HFF-Myc (cell line): ENCODE measurements around the gene CNIH3.

Experiments
- DNase-seq: peaks from one replicate; pipeline ENCODE4 v3.0.0-alpha.2; 2011; ENCODE audit warnings: low read depth; ENCODE audit errors: extremely low read depth
- H3K4me3 ChIP-seq: replicated peaks from 2 replicates; pipeline ENCODE4 v1.5.1; 2011; ENCODE audit warnings: low read depth, mild to moderate bottlenecking, control low read depth, low read length
- CTCF ChIP-seq: IDR thresholded peaks from 2 replicates; pipeline ENCODE4 v1.5.1; 2012; ENCODE audit warnings: mild to moderate bottlenecking, low read depth, low read length, control low read depth; ENCODE audit errors: missing control alignments

The CNIH3 gene

GRCh38 chr1:224785040-224785328 is 168.9 kb downstream of the CNIH3 start:
- no peak for DNase-seq
- no peak for TF ChIP-seq CTCF
- H3K4me3 ChIP-seq: no peak overlapping the region

- no peak overlapping the region for H3K4me3 ChIP-seq
- no peak for TF ChIP-seq CTCF
- DNase-seq: no peak
These were observed 169.5 kb downstream of the CNIH3 start for GRCh38 chr1:224785622-224786021.

- no peak overlapping the region for H3K4me3 ChIP-seq
- no peak for DNase-seq
- TF ChIP-seq CTCF: no peak
These were observed 170.6 kb downstream of the CNIH3 start for GRCh38 chr1:224786533-224787250.

GRCh38 chr1:224789311-224789710 is 173.2 kb downstream of the CNIH3 start:
- no peak for TF ChIP-seq CTCF
- no peak for DNase-seq

More at GRCh38 chr1:224789311-224789710, 173.2 kb downstream of the CNIH3 start:
- H3K4me3 ChIP-seq: no peak overlapping the region
